ENCODE measurements around the gene AGK. TPM values are rescaled to one million over a fixed set of nuclear protein-coding genes. Genes with fewer than 3 reads are reported as not detected.

The AGK gene
- total and polyA plus RNA-seq, 4 donors = 7.2 to 13.6 (median 8.9) TPM

DNA sequence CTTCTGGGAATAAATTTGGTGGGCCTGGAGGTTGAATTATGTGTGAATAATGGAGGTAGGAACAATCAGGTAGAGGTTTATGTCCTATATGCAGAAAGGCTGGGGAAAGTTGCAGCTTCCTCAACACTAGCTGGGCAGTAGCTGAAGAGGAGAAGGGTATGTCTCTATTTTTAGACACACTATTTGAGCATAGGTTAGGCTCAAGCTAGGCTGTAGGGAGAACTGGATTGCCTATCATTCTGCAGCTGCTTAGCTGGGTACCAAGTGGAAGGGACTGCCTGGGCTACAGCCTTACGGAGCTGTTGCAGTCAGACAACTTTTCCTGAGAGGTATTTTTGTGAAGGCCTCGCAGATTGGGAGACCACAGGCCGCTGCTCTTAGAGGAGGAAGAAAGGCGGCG lies 82.9 kb downstream of the AGK start:
- WGBS = 99% methylated on average over 5 of the region's 5 CpGs
- no peak for DNase-seq (ENCODE audit: low spot score)

DNA sequence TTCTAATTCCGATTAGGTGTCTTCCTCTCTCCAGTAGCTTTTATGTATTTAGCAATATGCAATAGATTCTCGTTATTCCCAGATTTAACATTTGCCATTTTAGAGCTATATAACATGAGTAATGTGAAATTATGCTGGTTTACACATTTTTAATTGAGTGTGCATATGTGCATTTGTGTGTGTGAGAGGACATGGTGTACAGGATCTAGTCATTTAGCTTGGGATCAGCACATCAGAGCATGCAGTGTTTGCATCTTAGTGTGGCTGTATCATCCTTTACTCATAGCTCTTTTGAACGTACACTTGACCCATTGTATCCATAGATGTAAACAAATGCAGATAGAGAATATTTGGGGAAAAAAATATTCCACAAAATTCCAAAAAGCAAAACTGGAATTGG lies 84.8 kb downstream of the AGK start:
- no peak overlapping the region for H3K4me3 ChIP-seq (ENCODE audit: low read depth in 1 of 3, low read length in 3 of 3)
- H3K27me3 ChIP-seq (ENCODE audit: control insufficient read depth in 4 of 4, insufficient read depth in 4 of 4, low read length in 3 of 4) = no peaks in the 10 kb centered on the region
- no peak overlapping the region for H3K9ac ChIP-seq (ENCODE audit: low read depth in 1 of 2, low read length in 2 of 2)
- no peak for DNase-seq (ENCODE audit: low spot score)
- H3K27ac ChIP-seq (ENCODE audit: low read depth in 1 of 2, low read length in 2 of 2) = no peak overlapping the region
- TF ChIP-seq, protein P1, sequence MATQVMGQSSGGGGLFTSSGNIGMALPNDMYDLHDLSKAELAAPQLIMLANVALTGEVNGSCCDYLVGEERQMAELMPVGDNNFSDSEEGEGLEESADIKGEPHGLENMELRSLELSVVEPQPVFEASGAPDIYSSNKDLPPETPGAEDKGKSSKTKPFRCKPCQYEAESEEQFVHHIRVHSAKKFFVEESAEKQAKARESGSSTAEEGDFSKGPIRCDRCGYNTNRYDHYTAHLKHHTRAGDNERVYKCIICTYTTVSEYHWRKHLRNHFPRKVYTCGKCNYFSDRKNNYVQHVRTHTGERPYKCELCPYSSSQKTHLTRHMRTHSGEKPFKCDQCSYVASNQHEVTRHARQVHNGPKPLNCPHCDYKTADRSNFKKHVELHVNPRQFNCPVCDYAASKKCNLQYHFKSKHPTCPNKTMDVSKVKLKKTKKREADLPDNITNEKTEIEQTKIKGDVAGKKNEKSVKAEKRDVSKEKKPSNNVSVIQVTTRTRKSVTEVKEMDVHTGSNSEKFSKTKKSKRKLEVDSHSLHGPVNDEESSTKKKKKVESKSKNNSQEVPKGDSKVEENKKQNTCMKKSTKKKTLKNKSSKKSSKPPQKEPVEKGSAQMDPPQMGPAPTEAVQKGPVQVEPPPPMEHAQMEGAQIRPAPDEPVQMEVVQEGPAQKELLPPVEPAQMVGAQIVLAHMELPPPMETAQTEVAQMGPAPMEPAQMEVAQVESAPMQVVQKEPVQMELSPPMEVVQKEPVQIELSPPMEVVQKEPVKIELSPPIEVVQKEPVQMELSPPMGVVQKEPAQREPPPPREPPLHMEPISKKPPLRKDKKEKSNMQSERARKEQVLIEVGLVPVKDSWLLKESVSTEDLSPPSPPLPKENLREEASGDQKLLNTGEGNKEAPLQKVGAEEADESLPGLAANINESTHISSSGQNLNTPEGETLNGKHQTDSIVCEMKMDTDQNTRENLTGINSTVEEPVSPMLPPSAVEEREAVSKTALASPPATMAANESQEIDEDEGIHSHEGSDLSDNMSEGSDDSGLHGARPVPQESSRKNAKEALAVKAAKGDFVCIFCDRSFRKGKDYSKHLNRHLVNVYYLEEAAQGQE (IDR thresholded peaks at IDR 0.05) = no peak
- TF ChIP-seq, protein P2, sequence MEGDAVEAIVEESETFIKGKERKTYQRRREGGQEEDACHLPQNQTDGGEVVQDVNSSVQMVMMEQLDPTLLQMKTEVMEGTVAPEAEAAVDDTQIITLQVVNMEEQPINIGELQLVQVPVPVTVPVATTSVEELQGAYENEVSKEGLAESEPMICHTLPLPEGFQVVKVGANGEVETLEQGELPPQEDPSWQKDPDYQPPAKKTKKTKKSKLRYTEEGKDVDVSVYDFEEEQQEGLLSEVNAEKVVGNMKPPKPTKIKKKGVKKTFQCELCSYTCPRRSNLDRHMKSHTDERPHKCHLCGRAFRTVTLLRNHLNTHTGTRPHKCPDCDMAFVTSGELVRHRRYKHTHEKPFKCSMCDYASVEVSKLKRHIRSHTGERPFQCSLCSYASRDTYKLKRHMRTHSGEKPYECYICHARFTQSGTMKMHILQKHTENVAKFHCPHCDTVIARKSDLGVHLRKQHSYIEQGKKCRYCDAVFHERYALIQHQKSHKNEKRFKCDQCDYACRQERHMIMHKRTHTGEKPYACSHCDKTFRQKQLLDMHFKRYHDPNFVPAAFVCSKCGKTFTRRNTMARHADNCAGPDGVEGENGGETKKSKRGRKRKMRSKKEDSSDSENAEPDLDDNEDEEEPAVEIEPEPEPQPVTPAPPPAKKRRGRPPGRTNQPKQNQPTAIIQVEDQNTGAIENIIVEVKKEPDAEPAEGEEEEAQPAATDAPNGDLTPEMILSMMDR (IDR thresholded peaks at IDR 0.05; ENCODE audit: low read depth, low read length, missing input control) = no peak
- TF ChIP-seq FOXA2 (IDR thresholded peaks at IDR 0.05) = no peak
- TF ChIP-seq SP1 (IDR thresholded peaks at IDR 0.05) = no peak
- no peak for TF ChIP-seq ATF3 (IDR thresholded peaks at IDR 0.05)
- TF ChIP-seq MAX (IDR thresholded peaks at IDR 0.05) = no peak
- no peak for TF ChIP-seq YY1 (IDR thresholded peaks at IDR 0.05)
- no peak for TF ChIP-seq FOXA1 (IDR thresholded peaks at IDR 0.05)
- no peak for TF ChIP-seq HNF4G (IDR thresholded peaks at IDR 0.05)
- TF ChIP-seq RAD21 (IDR thresholded peaks at IDR 0.05) = no peak
- peaks cover 0 to 6% (median 3%) of the 10 kb centered on the region in 4 donors for H3K36me3 ChIP-seq (ENCODE audit: control insufficient read depth in 4 of 4, insufficient read depth in 3 of 4, low read depth in 1 of 4, low read length in 3 of 4)
- WGBS = 93% methylated on average over 3 of the region's 3 CpGs
- no peaks in the 10 kb centered on the region for H3K9me3 ChIP-seq (ENCODE audit: control insufficient read depth in 4 of 4, low read length in 3 of 4)
- H3K4me1 ChIP-seq (ENCODE audit: control insufficient read depth in 4 of 4, insufficient read depth in 4 of 4, low read length in 3 of 4) = no peaks in the 10 kb centered on the region

More for the DNA sequence above, 82.9 kb downstream of the AGK start:
- Histone ChIP-seq H3K27ac (ENCODE audit: low read depth in 1 of 2, low read length in 2 of 2) (no peak overlapping the region), H3K9ac (ENCODE audit: low read depth in 1 of 2, low read length in 2 of 2) (no peak overlapping the region), H3K4me1 (ENCODE audit: control insufficient read depth in 4 of 4, insufficient read depth in 4 of 4, low read length in 3 of 4) (no peaks in the 10 kb centered on the region), H3K36me3 (ENCODE audit: control insufficient read depth in 4 of 4, insufficient read depth in 3 of 4, low read depth in 1 of 4, low read length in 3 of 4) (peaks cover 0 to 6% (median 1%) of the 10 kb centered on the region in 4 donors), H3K9me3 (ENCODE audit: control insufficient read depth in 4 of 4, low read length in 3 of 4) (no peaks in the 10 kb centered on the region), H3K27me3 (ENCODE audit: control insufficient read depth in 4 of 4, insufficient read depth in 4 of 4, low read length in 3 of 4) (no peaks in the 10 kb centered on the region), H3K4me3 (ENCODE audit: low read depth in 1 of 3, low read length in 3 of 3) (no peak overlapping the region)
- TF ChIP-seq MAX (IDR thresholded peaks at IDR 0.05) = no peak
- no peak for TF ChIP-seq HNF4G (IDR thresholded peaks at IDR 0.05)
- no peak for TF ChIP-seq ATF3 (IDR thresholded peaks at IDR 0.05)
- TF ChIP-seq FOXA1 (IDR thresholded peaks at IDR 0.05) = no peak
- no peak for TF ChIP-seq HNF4A (conservative IDR thresholded peaks at IDR 0.05)
- no peak for TF ChIP-seq RXRA (IDR thresholded peaks at IDR 0.05)
- TF ChIP-seq SP1 (IDR thresholded peaks at IDR 0.05) = no peak
- TF ChIP-seq ZBTB33 (IDR thresholded peaks at IDR 0.05) = no peak
- no peak for TF ChIP-seq YY1 (IDR thresholded peaks at IDR 0.05)
- no peak for TF ChIP-seq FOXA2 (IDR thresholded peaks at IDR 0.05)
- TF ChIP-seq TAF1 (conservative IDR thresholded peaks at IDR 0.05) = no peak
